Activated T-cell treated with anti-CD3 and anti-CD28 coated beads for 48 hours (primary cell): Measurements from ENCODE around the gene INTS7.
A peak's percentile ranks its signal among the peaks of the same experiment; 100 is the strongest.
"Not testable (repeated sequence)": the region's sequence is repeated elsewhere in the genome, so short reads cannot be mapped to it uniquely, and the experiment has no call there.

Experiments
- DNase-seq: peaks from one replicate; pipeline ENCODE4 v3.0.0-alpha.2; 2020; ENCODE audit warnings: low read depth

INTS7 gene

GRCh38 chr1:211975152-211975941, 60.0 kb downstream of the INTS7 start:
- no peak for DNase-seq

GRCh38 chr1:211973541-211973940, 61.8 kb downstream of the INTS7 start:
- no peak for DNase-seq

GRCh38 chr1:211968200-211968834, 67.0 kb downstream of the INTS7 start:
- DNase-seq: no peak

- no peak for DNase-seq
Observed at GRCh38 chr1:211967704-211968103, 67.7 kb downstream of the INTS7 start.

GRCh38 chr1:211965108-211965805, 70.1 kb downstream of the INTS7 start:
- no peak for DNase-seq

GRCh38 chr1:211959680-211960079, 75.7 kb downstream of the INTS7 start:
- DNase-seq: no peak

GRCh38 chr1:211959221-211959620, 76.1 kb downstream of the INTS7 start:
- no peak for DNase-seq

GRCh38 chr1:211954028-211954427, 81.3 kb downstream of the INTS7 start:
- DNase-seq: not testable (repeated sequence)

GRCh38 chr1:211953543-211953942, 81.8 kb downstream of the INTS7 start:
- DNase-seq: not testable (repeated sequence)

GRCh38 chr1:211952299-211952698, 83.1 kb downstream of the INTS7 start:
- DNase-seq: no peak

GRCh38 chr1:211951856-211952255, 83.5 kb downstream of the INTS7 start:
- no peak for DNase-seq

GRCh38 chr1:211948377-211948776, 87.0 kb downstream of the INTS7 start:
- DNase-seq: no peak

- DNase-seq: no peak
Observed at GRCh38 chr1:211947396-211948295, 87.7 kb downstream of the INTS7 start.

- DNase-seq: no peak
Observed at GRCh38 chr1:211944733-211945500, 90.4 kb downstream of the INTS7 start.

GRCh38 chr1:211942583-211942982, 92.8 kb downstream of the INTS7 start:
- no peak for DNase-seq

GRCh38 chr1:211939876-211940468, 95.4 kb downstream of the INTS7 start:
- peak; percentile 27 for DNase-seq

- DNase-seq: no peak
Observed at GRCh38 chr1:211938561-211938997, 96.8 kb downstream of the INTS7 start.

- DNase-seq: not testable (repeated sequence)
Observed at GRCh38 chr1:211937422-211937821, 97.9 kb downstream of the INTS7 start.

- DNase-seq: peak; percentile 70
Observed at GRCh38 chr1:211935448-211935970, 99.8 kb downstream of the INTS7 start.

GRCh38 chr1:211933946-211934714, 101.2 kb downstream of the INTS7 start:
- no peak for DNase-seq
